ENCODE results near the gene SIGLEC8. TPM values are rescaled to one million over a fixed set of nuclear protein-coding genes. Genes with fewer than 3 reads are reported as not detected.
A peak's percentile ranks its signal among the peaks of the same experiment; 100 is the strongest.

SIGLEC8 gene
- total and polyA plus RNA-seq, 12 donors: 0.33 to 34.0 (median 5.5) TPM

- no peak for TF ChIP-seq CTCF (IDR thresholded peaks at IDR 0.05)
- no peak for TF ChIP-seq POLR2A (IDR thresholded peaks at IDR 0.05)
- H3K27me3 ChIP-seq: peaks cover 3% of the 10 kb centered on the region
- WGBS, 4 donors: 64 to 74% (median 68%) methylated on average over 3 of the region's 3 CpGs
- DNase-seq: no peak
- no peak overlapping the region for H3K27ac ChIP-seq
- H3K36me3 ChIP-seq (replicated peaks in 1 of 2): no peaks in the 10 kb centered on the region
- H3K9me3 ChIP-seq (replicated peaks in 1 of 3): no peaks in the 10 kb centered on the region
- H3K4me1 ChIP-seq (replicated peaks in 1 of 2): no peaks in the 10 kb centered on the region
- intact Hi-C loops (cut with DNase I): no loop called here
- no peak overlapping the region for H3K4me3 ChIP-seq
Observed at GRCh38 chr19:51488491-51488890, 30.2 kb upstream of the SIGLEC8 start.

GRCh38 chr19:51485960-51486660 is 27.9 kb upstream of the SIGLEC8 start:
- Histone ChIP-seq H3K36me3 (replicated peaks in 1 of 2) (no peaks in the 10 kb centered on the region), H3K4me1 (replicated peaks in 1 of 2) (no peaks in the 10 kb centered on the region), H3K27ac (no peak overlapping the region), H3K9me3 (replicated peaks in 1 of 3) (no peaks in the 10 kb centered on the region), H3K4me3 (no peak overlapping the region), H3K27me3 (peaks cover 3% of the 10 kb centered on the region)
- TF ChIP-seq CTCF (IDR thresholded peaks at IDR 0.05): no peak
- no peak for TF ChIP-seq POLR2A (IDR thresholded peaks at IDR 0.05)
- WGBS, 4 donors: 58 to 79% (median 74%) methylated on average over 3 to 5 of the region's 5 CpGs
- no peak for DNase-seq
- intact Hi-C loops (cut with DNase I): no loop called here

GRCh38 chr19:51480590-51480989 is 22.3 kb upstream of the SIGLEC8 start:
- TF ChIP-seq CTCF (IDR thresholded peaks at IDR 0.05): no peak
- TF ChIP-seq POLR2A (IDR thresholded peaks at IDR 0.05): no peak
- DNase-seq: peak in 1 of 7 donors; percentile 17
- Histone ChIP-seq H3K4me1 (replicated peaks in 1 of 2) (no peaks in the 10 kb centered on the region), H3K4me3 (no peak overlapping the region), H3K27ac (no peak overlapping the region), H3K36me3 (replicated peaks in 1 of 2) (no peaks in the 10 kb centered on the region), H3K27me3 (peaks cover 13% of the 10 kb centered on the region), H3K9me3 (replicated peaks in 1 of 3) (no peaks in the 10 kb centered on the region)
- 28 to 39% (median 34%) methylated on average over 8 of the region's 8 CpGs for WGBS, 4 donors
- intact Hi-C loops (cut with DNase I): no loop called here

- TF ChIP-seq CTCF (IDR thresholded peaks at IDR 0.05) (no peak), POLR2A (IDR thresholded peaks at IDR 0.05) (no peak)
- Histone ChIP-seq H3K9me3 (replicated peaks in 1 of 3) (no peaks in the 10 kb centered on the region), H3K36me3 (replicated peaks in 1 of 2) (no peaks in the 10 kb centered on the region), H3K4me3 (no peak overlapping the region), H3K27me3 (peaks cover 10% of the 10 kb centered on the region), H3K27ac (no peak overlapping the region), H3K4me1 (replicated peaks in 1 of 2) (no peaks in the 10 kb centered on the region)
- intact Hi-C loops (cut with DNase I): loop anchor here in 1 of 2 donors (2.0 kb wide), 1 partner anchor 169 kb away; no protein-coding TSS in a partner anchor
- whole genome bisulfite sequencing, 4 donors: 74 to 87% (median 77%) methylated on average over 12 of the region's 12 CpGs
- peak in 1 of 7 donors; percentile 9 for DNase-seq
Observed at GRCh38 chr19:51479531-51480331, 21.5 kb upstream of the SIGLEC8 start.
